HCT116 (cell line): ENCODE data around the gene PTPN23. TPM values are rescaled to one million over a fixed set of nuclear protein-coding genes. Genes with fewer than 3 reads are reported as not detected.
A peak's percentile ranks its signal among the peaks of the same experiment; 100 is the strongest.

Experiments used
- ATAC-seq: fragments of 200-7000 bp; cut with Tn5 transposase; 2 replicates; pipeline ENCODE4 v1.9.1; 2020; ENCODE audit warnings: mild to moderate bottlenecking, moderate library complexity
- BruUV-seq: library from RNA; stranded (reverse); fragments of 400-500 nt; replicated peaks from 2 replicates; lab custom pipeline; 2021; lab: Mats Ljungman, UMichigan
- CTCF ChIA-PET: fragments of 300-600 bp; sonication (Branson Sonifier 250); formaldehyde crosslinking; loops from one replicate; lab custom pipeline; 2021; ENCODE audit warnings: antibody characterized with exemption; lab: Charles Lee
- POLR2A ChIA-PET: fragments of 300-600, 350-600 bp; sonication (Branson Sonifier 250); formaldehyde crosslinking; loops from one replicate; lab custom pipeline; 2021; ENCODE audit warnings: antibody characterized with exemption; lab: Charles Lee
- RAD21 ChIA-PET, 2 experiments: fragments of 300-600 bp; sonication (Branson Sonifier 250); formaldehyde crosslinking; loops; one replicate each; lab custom pipeline; 2023; ENCODE audit warnings: low total read pairs in 2 of 2; ENCODE audit not compliant: uncharacterized antibody in 2 of 2, unreplicated experiment in 2 of 2, low non-redundant PET in 1 of 2; lab: Charles Lee
- DNase-seq: peaks from one replicate; pipeline ENCODE4 v3.0.0-alpha.2; 2010; ENCODE audit warnings: low read depth, low spot score
- H2AFZ ChIP-seq: fragments of 200-600 bp; shearing (Covaris generic), sonication (generic); 2 replicates; pipeline ENCODE4 v1.6.1; 2017; ENCODE audit warnings: low read depth, mixed run types, mixed read lengths, antibody characterized with exemption, low read length; ENCODE audit not compliant: poor library complexity, severe bottlenecking
- H3K27ac ChIP-seq: 2 replicates; pipeline ENCODE4 v1.5.1; 2012; ENCODE audit warnings: low read depth, low read length
- H3K27me3 ChIP-seq: fragments of 200-600 bp; sonication (generic); 2 replicates; pipeline ENCODE4 v1.6.1; 2016; ENCODE audit warnings: mixed run types, low read length, mixed read lengths; ENCODE audit not compliant: insufficient read depth
- H3K36me3 ChIP-seq, 2 experiments: fragments of 200-500 bp in 1 of 2; fragments of 200-600 bp in 1 of 2; sonication (Bioruptor generic) in 1 of 2; sonication (generic) in 1 of 2; 2 replicates each; pipeline versions ENCODE4 v1.5.1 to v1.6.1; 2014 to 2016; ENCODE audit warnings: low read length in 2 of 2, inconsistent platforms in 1 of 2, mixed read lengths in 1 of 2, mixed run types in 1 of 2; ENCODE audit not compliant: insufficient read depth in 2 of 2, control insufficient read depth in 1 of 2
- H3K4me1 ChIP-seq, 2 experiments: fragments of 200-600 bp in 1 of 2; sonication (generic) in 1 of 2; 2 replicates each; pipeline versions ENCODE4 v1.5.1 to v1.6.1; 2012 to 2017; ENCODE audit warnings: low read length in 2 of 2, inconsistent platforms in 1 of 2, mild to moderate bottlenecking in 1 of 2, mixed read lengths in 1 of 2, mixed run types in 1 of 2, moderate library complexity in 1 of 2; ENCODE audit not compliant: insufficient read depth in 2 of 2, control insufficient read depth in 1 of 2
- H3K4me2 ChIP-seq: fragments of 200-600 bp; sonication (generic); 2 replicates; pipeline ENCODE4 v1.6.1; 2017; ENCODE audit warnings: mixed run types, low read length, mixed read lengths
- H3K4me3 ChIP-seq, 2 experiments: fragments of 200-600 bp in 1 of 2; sonication (generic) in 1 of 2; replicated peaks in 1 of 2; 2 replicates each; pipeline ENCODE4 v1.5.1; 2011 to 2016; ENCODE audit warnings: low read length in 2 of 2, control low read depth in 1 of 2, low read depth in 1 of 2, mild to moderate bottlenecking in 1 of 2, mixed read lengths in 1 of 2, mixed run types in 1 of 2
- H3K79me2 ChIP-seq: fragments of 200-600 bp; sonication (generic); 2 replicates; pipeline ENCODE4 v1.6.1; 2017; ENCODE audit warnings: mild to moderate bottlenecking, mixed run types, low read length, moderate library complexity, mixed read lengths; ENCODE audit not compliant: insufficient read depth
- H3K9ac ChIP-seq: fragments of 200-600 bp; sonication (generic); 2 replicates; pipeline ENCODE4 v1.6.1; 2016; ENCODE audit warnings: low read length, mixed read lengths
- H3K9me2 ChIP-seq: fragments of 200-600 bp; sonication (generic), shearing (Covaris generic); 2 replicates; pipeline ENCODE4 v1.6.1; 2017; ENCODE audit warnings: mixed run types, mild to moderate bottlenecking, moderate library complexity; ENCODE audit not compliant: insufficient read depth
- H3K9me3 ChIP-seq, 2 experiments: fragments of 200-500 bp in 1 of 2; fragments of 200-600 bp in 1 of 2; sonication (Bioruptor generic) in 1 of 2; sonication (generic) in 1 of 2; 2 replicates each; pipeline ENCODE4 v1.6.1; 2014 to 2017; ENCODE audit warnings: low read length in 2 of 2, mixed read lengths in 2 of 2, inconsistent platforms in 1 of 2, low read depth in 1 of 2, mild to moderate bottlenecking in 1 of 2, mixed run types in 1 of 2, moderate library complexity in 1 of 2; ENCODE audit not compliant: control insufficient read depth in 1 of 2, insufficient read depth in 1 of 2
- H4K20me1 ChIP-seq: fragments of 200-600 bp; sonication (generic), shearing (Covaris generic); 2 replicates; pipeline ENCODE4 v1.6.1; 2017; ENCODE audit warnings: mixed run types, mild to moderate bottlenecking, moderate library complexity; ENCODE audit not compliant: insufficient read depth
- CEBPB ChIP-seq: IDR thresholded peaks from 2 replicates; pipeline ENCODE4 v1.6.1; 2012; ENCODE audit warnings: low read depth
- YY1 ChIP-seq: IDR thresholded peaks from 2 replicates; pipeline ENCODE4 v1.6.1; 2011; ENCODE audit warnings: low read length, low read depth, moderate library complexity, mild to moderate bottlenecking; ENCODE audit not compliant: insufficient replicate concordance; ENCODE audit errors: extremely low read depth
- intact Hi-C: fragments of 100-400 bp; cut with micrococcal nuclease; formaldehyde crosslinking; loops from 2 replicates; pipeline ENCODE4 v1.10.0; 2022
- total RNA-seq: library from RNA; stranded (reverse); gene quantifications from one replicate; pipeline ENCODE4 v1.2.1, GENCODE V29; 2021; ENCODE audit not compliant: unreplicated experiment
- TF ChIP-seq, protein P1 (sequence below), 3 experiments: fragments of 200-600 bp in 1 of 3; sonication (generic) in 1 of 3; IDR thresholded peaks in 2 of 3; conservative IDR thresholded peaks in 1 of 3; 2 replicates each; pipeline ENCODE4 v1.5.1; 2012 to 2017; ENCODE audit warnings: low read depth in 2 of 3, low read length in 2 of 3, antibody characterized with exemption in 1 of 3, borderline replicate concordance in 1 of 3, control low read depth in 1 of 3, mild to moderate bottlenecking in 1 of 3, mixed read lengths in 1 of 3, mixed run types in 1 of 3, moderate library complexity in 1 of 3; ENCODE audit not compliant: insufficient read depth in 1 of 3
- TF ChIP-seq, protein P2 (sequence below): IDR thresholded peaks from 2 replicates; pipeline ENCODE4 v1.6.1; 2012

PTPN23 gene
- total RNA-seq, 1 experiment from 2014 or later: 56.5 TPM

DNA sequence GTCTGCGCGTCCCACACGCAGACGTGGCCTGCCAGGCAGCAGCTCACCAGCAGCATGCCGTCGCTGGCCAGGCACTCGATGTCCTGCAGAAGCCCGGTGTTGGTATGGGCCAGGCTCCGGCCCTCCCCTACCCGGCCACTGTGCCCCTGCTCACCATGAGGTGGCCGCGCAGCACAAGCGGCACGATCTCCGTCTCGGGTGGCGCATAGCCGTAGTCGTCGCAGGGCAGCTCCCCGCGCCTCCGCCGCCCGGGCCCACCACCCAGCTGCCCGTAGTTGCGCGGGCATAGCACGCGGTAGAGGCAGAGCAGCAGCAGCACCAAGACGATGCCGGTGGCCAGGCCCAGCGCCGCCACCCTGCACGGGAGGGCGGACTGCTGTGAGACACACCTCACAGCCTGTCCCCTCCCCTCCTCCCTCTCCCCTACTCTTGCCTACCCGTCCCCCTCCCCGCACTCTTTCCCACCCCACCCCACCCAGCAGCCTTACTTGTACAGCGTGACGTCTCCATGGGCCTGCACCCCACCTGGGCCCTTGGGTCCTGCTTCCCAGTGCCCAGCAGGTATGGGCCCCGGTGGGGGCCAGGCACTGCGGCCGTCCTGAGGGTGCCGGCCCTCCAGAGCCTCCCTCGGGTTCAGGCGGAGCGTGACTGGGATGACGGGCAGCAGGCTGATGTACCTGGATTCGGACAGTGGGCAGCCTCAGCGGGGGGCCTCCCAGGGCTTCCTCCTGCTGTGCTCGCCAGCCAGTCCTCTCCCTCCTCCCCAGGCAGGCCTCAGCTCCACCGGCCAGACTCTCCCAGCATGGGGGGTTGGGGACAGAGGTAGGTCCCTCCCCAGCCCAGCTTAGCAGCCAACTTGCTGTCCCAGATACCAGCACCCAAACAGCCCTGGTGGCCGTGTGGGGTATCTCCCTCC, 37.6 kb downstream of the PTPN23 start:
- POLR2A ChIA-PET: no interaction called here
- no peaks in the 10 kb centered on the region for H4K20me1 ChIP-seq
- intact Hi-C loops: no loop called here
- no TSS peak for BruUV-seq
- no peaks in the 10 kb centered on the region for H3K27me3 ChIP-seq
- RAD21 ChIA-PET: no interaction called here
- peaks cover 15 to 29% of the 10 kb centered on the region in 2 experiments; a peak in 3 of 4 replicates for H3K36me3 ChIP-seq
- ATAC-seq: 0 out of 2 replicates have a peak, but pooled peaks have one; percentile 24
- no peaks in the 10 kb centered on the region for H3K9me2 ChIP-seq
- no peak overlapping the region for H2AFZ ChIP-seq
- peaks cover 5 to 17% of the 10 kb centered on the region in 2 experiments; a peak in 2 of 4 replicates for H3K4me1 ChIP-seq
- TF ChIP-seq CEBPB (no peak), YY1 (no peak)
- TF ChIP-seq, protein P1, sequence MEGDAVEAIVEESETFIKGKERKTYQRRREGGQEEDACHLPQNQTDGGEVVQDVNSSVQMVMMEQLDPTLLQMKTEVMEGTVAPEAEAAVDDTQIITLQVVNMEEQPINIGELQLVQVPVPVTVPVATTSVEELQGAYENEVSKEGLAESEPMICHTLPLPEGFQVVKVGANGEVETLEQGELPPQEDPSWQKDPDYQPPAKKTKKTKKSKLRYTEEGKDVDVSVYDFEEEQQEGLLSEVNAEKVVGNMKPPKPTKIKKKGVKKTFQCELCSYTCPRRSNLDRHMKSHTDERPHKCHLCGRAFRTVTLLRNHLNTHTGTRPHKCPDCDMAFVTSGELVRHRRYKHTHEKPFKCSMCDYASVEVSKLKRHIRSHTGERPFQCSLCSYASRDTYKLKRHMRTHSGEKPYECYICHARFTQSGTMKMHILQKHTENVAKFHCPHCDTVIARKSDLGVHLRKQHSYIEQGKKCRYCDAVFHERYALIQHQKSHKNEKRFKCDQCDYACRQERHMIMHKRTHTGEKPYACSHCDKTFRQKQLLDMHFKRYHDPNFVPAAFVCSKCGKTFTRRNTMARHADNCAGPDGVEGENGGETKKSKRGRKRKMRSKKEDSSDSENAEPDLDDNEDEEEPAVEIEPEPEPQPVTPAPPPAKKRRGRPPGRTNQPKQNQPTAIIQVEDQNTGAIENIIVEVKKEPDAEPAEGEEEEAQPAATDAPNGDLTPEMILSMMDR (IDR thresholded peaks at IDR 0.05 in 2 of 3, conservative IDR thresholded peaks at IDR 0.05 in 1 of 3; ENCODE audit: borderline replicate concordance in 1 of 3, insufficient read depth in 1 of 3, low read depth in 2 of 3, low read length in 2 of 3): peak in 2 of 3 experiments; percentile 36 to 40; a peak in 3 of 6 replicates
- TF ChIP-seq, protein P2, sequence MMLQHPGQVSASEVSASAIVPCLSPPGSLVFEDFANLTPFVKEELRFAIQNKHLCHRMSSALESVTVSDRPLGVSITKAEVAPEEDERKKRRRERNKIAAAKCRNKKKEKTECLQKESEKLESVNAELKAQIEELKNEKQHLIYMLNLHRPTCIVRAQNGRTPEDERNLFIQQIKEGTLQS: no peak
- DNase-seq: no peak
- H3K4me3 ChIP-seq: no peak overlapping the region
- H3K27ac ChIP-seq: no peak overlapping the region
- CTCF ChIA-PET: no interaction called here
- no peak overlapping the region for H3K4me2 ChIP-seq
- no peaks in the 10 kb centered on the region for H3K79me2 ChIP-seq
- no peaks in the 10 kb centered on the region for H3K9me3 ChIP-seq
- H3K9ac ChIP-seq: no peak overlapping the region
